HG02884 (cell line): ENCODE data around the gene ST3GAL5.

Source experiments
- ATAC-seq: cut with Tn5 transposase; IDR thresholded peaks from one replicate; pipeline ENCODE4 v1.9.1; 2021; ENCODE audit warnings: mild to moderate bottlenecking, moderate library complexity; ENCODE audit not compliant: unreplicated experiment

The ST3GAL5 gene

GRCh38 chr2:85917887-85918795 lies 29.4 kb upstream of the ST3GAL5 start:
- no peak for ATAC-seq

GRCh38 chr2:85915606-85916303 lies 27.0 kb upstream of the ST3GAL5 start:
- ATAC-seq, result no peak

GRCh38 chr2:85914922-85915321 lies 26.1 kb upstream of the ST3GAL5 start:
- ATAC-seq, result no peak

GRCh38 chr2:85913884-85914881 lies 25.4 kb upstream of the ST3GAL5 start:
- ATAC-seq, result no peak

- no peak for ATAC-seq
Observed at GRCh38 chr2:85911814-85912692, 23.3 kb upstream of the ST3GAL5 start.

- no peak for ATAC-seq
Observed at GRCh38 chr2:85911097-85911496, 22.3 kb upstream of the ST3GAL5 start.

- no peak for ATAC-seq
Observed at GRCh38 chr2:85909005-85909404, 20.2 kb upstream of the ST3GAL5 start.

GRCh38 chr2:85908506-85908905 lies 19.7 kb upstream of the ST3GAL5 start:
- ATAC-seq, result no peak

GRCh38 chr2:85907671-85908157 lies 18.9 kb upstream of the ST3GAL5 start:
- no peak for ATAC-seq

GRCh38 chr2:85906748-85907147 lies 18.0 kb upstream of the ST3GAL5 start:
- ATAC-seq, result no peak

- no peak for ATAC-seq
Observed at GRCh38 chr2:85905891-85906290, 17.1 kb upstream of the ST3GAL5 start.

- ATAC-seq, result no peak
Observed at GRCh38 chr2:85905187-85905666, 16.4 kb upstream of the ST3GAL5 start.

- no peak for ATAC-seq
Observed at GRCh38 chr2:85903849-85904248, 15.1 kb upstream of the ST3GAL5 start.

- ATAC-seq, result no peak
Observed at GRCh38 chr2:85902496-85902895, 13.7 kb upstream of the ST3GAL5 start.

GRCh38 chr2:85901155-85901554 lies 12.4 kb upstream of the ST3GAL5 start:
- no peak for ATAC-seq

- ATAC-seq, result no peak
Observed at GRCh38 chr2:85900366-85900765, 11.6 kb upstream of the ST3GAL5 start.

GRCh38 chr2:85899849-85900248 lies 11.1 kb upstream of the ST3GAL5 start:
- ATAC-seq, result no peak

- no peak for ATAC-seq
Observed at GRCh38 chr2:85899284-85899683, 10.5 kb upstream of the ST3GAL5 start.

GRCh38 chr2:85898881-85899280 lies 10.1 kb upstream of the ST3GAL5 start:
- ATAC-seq, result no peak
